Neural progenitor cell (in vitro differentiated cells): ENCODE results near the gene STARD7.

Experiments used
- EZH2 ChIP-seq: fragments of 200-600 bp; sonication (generic); IDR thresholded peaks from 2 replicates; pipeline ENCODE4 v1.6.1; 2017; ENCODE audit warnings: antibody characterized with exemption, mild to moderate bottlenecking, moderate library complexity
- EZH2phosphoT487 ChIP-seq: fragments of 200-600 bp; sonication (generic); IDR thresholded peaks from 2 replicates; pipeline ENCODE4 v1.6.1; 2017; ENCODE audit warnings: antibody characterized with exemption
- TF ChIP-seq, protein P1 (sequence below): fragments of 200-600 bp; sonication (generic); IDR thresholded peaks from 2 replicates; pipeline ENCODE4 v1.5.1; 2017; ENCODE audit warnings: antibody characterized with exemption, mild to moderate bottlenecking

DNA sequence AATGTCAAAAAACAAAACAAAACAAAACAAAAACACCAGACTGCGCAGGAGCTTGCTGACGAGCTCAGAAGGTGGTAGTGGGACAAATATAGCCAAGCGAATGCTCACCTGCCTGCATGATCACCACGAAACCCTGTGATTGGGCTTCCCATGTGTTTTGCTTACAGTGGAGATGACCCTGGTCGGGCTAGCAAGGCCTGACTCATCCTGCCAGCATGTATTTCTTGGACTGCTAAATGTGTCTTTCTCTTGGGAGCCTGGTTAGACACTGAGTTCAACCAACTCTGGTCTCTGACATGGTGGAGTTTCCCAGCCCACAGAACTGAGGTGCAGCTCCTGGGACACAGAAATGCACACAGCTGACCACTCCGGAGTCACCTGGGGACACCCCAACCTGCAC is 32.7 kb downstream of the STARD7 start:
- no peak for TF ChIP-seq EZH2phosphoT487
- TF ChIP-seq, protein P1, sequence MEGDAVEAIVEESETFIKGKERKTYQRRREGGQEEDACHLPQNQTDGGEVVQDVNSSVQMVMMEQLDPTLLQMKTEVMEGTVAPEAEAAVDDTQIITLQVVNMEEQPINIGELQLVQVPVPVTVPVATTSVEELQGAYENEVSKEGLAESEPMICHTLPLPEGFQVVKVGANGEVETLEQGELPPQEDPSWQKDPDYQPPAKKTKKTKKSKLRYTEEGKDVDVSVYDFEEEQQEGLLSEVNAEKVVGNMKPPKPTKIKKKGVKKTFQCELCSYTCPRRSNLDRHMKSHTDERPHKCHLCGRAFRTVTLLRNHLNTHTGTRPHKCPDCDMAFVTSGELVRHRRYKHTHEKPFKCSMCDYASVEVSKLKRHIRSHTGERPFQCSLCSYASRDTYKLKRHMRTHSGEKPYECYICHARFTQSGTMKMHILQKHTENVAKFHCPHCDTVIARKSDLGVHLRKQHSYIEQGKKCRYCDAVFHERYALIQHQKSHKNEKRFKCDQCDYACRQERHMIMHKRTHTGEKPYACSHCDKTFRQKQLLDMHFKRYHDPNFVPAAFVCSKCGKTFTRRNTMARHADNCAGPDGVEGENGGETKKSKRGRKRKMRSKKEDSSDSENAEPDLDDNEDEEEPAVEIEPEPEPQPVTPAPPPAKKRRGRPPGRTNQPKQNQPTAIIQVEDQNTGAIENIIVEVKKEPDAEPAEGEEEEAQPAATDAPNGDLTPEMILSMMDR, result no peak
- TF ChIP-seq EZH2, result no peak
